MM.1S (cell line): ENCODE results near the gene GP2.

Experiments used
- DNase-seq: peaks from one replicate; pipeline ENCODE4 v3.0.0-alpha.2; 2015
- H2AFZ ChIP-seq: fragments of 300-600 bp; sonication (generic); 2 replicates; pipeline ENCODE4 v1.6.0; 2016; ENCODE audit warnings: antibody characterized with exemption, low read length
- H3F3A ChIP-seq: fragments of 300-600 bp; sonication (generic); 2 replicates; pipeline ENCODE4 v1.6.1; 2016; ENCODE audit warnings: mild to moderate bottlenecking, antibody characterized with exemption, low read length, moderate library complexity, mixed read lengths; ENCODE audit not compliant: insufficient read depth
- H3K27ac ChIP-seq: fragments of 300-600 bp; sonication (generic); 2 replicates; pipeline ENCODE4 v1.5.1; 2016; ENCODE audit warnings: mild to moderate bottlenecking, low read length
- H3K27me3 ChIP-seq: fragments of 300-600 bp; sonication (generic); replicated peaks from 2 replicates; pipeline ENCODE4 v1.6.0; 2016; ENCODE audit warnings: low read length; ENCODE audit not compliant: insufficient read depth
- H3K36me3 ChIP-seq: fragments of 300-600 bp; sonication (generic); replicated peaks from 2 replicates; pipeline ENCODE4 v1.6.1; 2016; ENCODE audit warnings: mild to moderate bottlenecking, low read length, mixed read lengths; ENCODE audit not compliant: insufficient read depth
- H3K4me1 ChIP-seq: fragments of 300-600 bp; sonication (generic); 2 replicates; pipeline ENCODE4 v1.6.1; 2016; ENCODE audit warnings: low read length, mixed read lengths
- H3K4me2 ChIP-seq: fragments of 300-600 bp; sonication (generic); 2 replicates; pipeline ENCODE4 v1.6.0; 2016; ENCODE audit warnings: low read depth, low read length
- H3K4me3 ChIP-seq: fragments of 300-600 bp; sonication (generic); 2 replicates; pipeline ENCODE4 v1.5.1; 2016; ENCODE audit warnings: low read length, mixed read lengths
- H3K79me2 ChIP-seq: fragments of 300-600 bp; sonication (generic); 2 replicates; pipeline ENCODE4 v1.6.1; 2016; ENCODE audit warnings: mixed run types, low read length, mixed read lengths
- H3K9ac ChIP-seq: fragments of 300-600 bp; sonication (generic); 2 replicates; pipeline ENCODE4 v1.6.1; 2016; ENCODE audit warnings: low read length, mixed read lengths
- H3K9me2 ChIP-seq: fragments of 300-600 bp; sonication (generic); replicated peaks from 2 replicates; pipeline ENCODE4 v1.6.1; 2016; ENCODE audit warnings: mild to moderate bottlenecking, low read length, mixed read lengths; ENCODE audit not compliant: insufficient read depth
- H3K9me3 ChIP-seq: fragments of 300-600 bp; sonication (generic); replicated peaks from 2 replicates; pipeline ENCODE4 v1.6.1; 2016; ENCODE audit warnings: mild to moderate bottlenecking, low read length, mixed read lengths; ENCODE audit not compliant: insufficient read depth
- H4K20me1 ChIP-seq: fragments of 300-600 bp; sonication (generic); 2 replicates; pipeline ENCODE4 v1.6.1; 2016; ENCODE audit warnings: mild to moderate bottlenecking, low read length, moderate library complexity, mixed read lengths; ENCODE audit not compliant: insufficient read depth
- CTCF ChIP-seq: fragments of 300-600 bp; sonication (generic); IDR thresholded peaks from 2 replicates; pipeline ENCODE4 v1.5.1; 2016; ENCODE audit warnings: antibody characterized with exemption, low read length, mixed read lengths
- EZH2 ChIP-seq: fragments of 300-600 bp; sonication (generic); optimal IDR thresholded peaks from 2 replicates; pipeline ENCODE3; 2017; ENCODE audit warnings: low read depth, mild to moderate bottlenecking, antibody characterized with exemption, low read length, mixed read lengths
- EZH2phosphoT487 ChIP-seq: fragments of 300-600 bp; sonication (generic); IDR thresholded peaks from 2 replicates; pipeline ENCODE4 v1.6.1; 2018; ENCODE audit warnings: antibody characterized with exemption, low read length

The GP2 gene

GRCh38 chr16:20298452-20298851, 28.9 kb downstream of the GP2 start:
- H3K4me2 ChIP-seq, result no peak overlapping the region
- no peaks in the 10 kb centered on the region for H3K27me3 ChIP-seq
- H3F3A ChIP-seq, result no peaks in the 10 kb centered on the region
- H3K4me3 ChIP-seq, result no peak overlapping the region
- no peak overlapping the region for H3K9ac ChIP-seq
- TF ChIP-seq EZH2phosphoT487, result no peak
- TF ChIP-seq EZH2, result no peak
- TF ChIP-seq CTCF, result no peak
- no peak overlapping the region for H3K27ac ChIP-seq
- no peaks in the 10 kb centered on the region for H3K36me3 ChIP-seq
- no peaks in the 10 kb centered on the region for H3K4me1 ChIP-seq
- H3K9me3 ChIP-seq, result no peaks in the 10 kb centered on the region
- DNase-seq, result no peak
- H2AFZ ChIP-seq, result no peak overlapping the region
- H4K20me1 ChIP-seq, result no peaks in the 10 kb centered on the region
- no peaks in the 10 kb centered on the region for H3K9me2 ChIP-seq
- H3K79me2 ChIP-seq, result no peaks in the 10 kb centered on the region

- Histone ChIP-seq H3K4me2 (no peak overlapping the region), H2AFZ (no peak overlapping the region), H3K27me3 (no peaks in the 10 kb centered on the region)
Measured at GRCh38 chr16:20291208-20292206, 35.8 kb downstream of the GP2 start.

GRCh38 chr16:20289571-20289970, 37.7 kb downstream of the GP2 start:
- no peaks in the 10 kb centered on the region for H3K36me3 ChIP-seq
- H3K9me3 ChIP-seq, result no peaks in the 10 kb centered on the region
- H2AFZ ChIP-seq, result no peak overlapping the region
- no peak for DNase-seq
- H3K4me1 ChIP-seq, result no peaks in the 10 kb centered on the region
- no peak overlapping the region for H3K4me2 ChIP-seq
- H4K20me1 ChIP-seq, result no peaks in the 10 kb centered on the region
- no peak overlapping the region for H3K4me3 ChIP-seq
- no peaks in the 10 kb centered on the region for H3K9me2 ChIP-seq
- TF ChIP-seq EZH2 (no peak), EZH2phosphoT487 (no peak), CTCF (no peak)
- H3F3A ChIP-seq, result no peaks in the 10 kb centered on the region
- H3K79me2 ChIP-seq, result no peaks in the 10 kb centered on the region
- H3K27ac ChIP-seq, result no peak overlapping the region
- H3K27me3 ChIP-seq, result no peaks in the 10 kb centered on the region
- no peak overlapping the region for H3K9ac ChIP-seq

More at GRCh38 chr16:20291208-20292206, 35.8 kb downstream of the GP2 start:
- Histone ChIP-seq H3K79me2 (no peaks in the 10 kb centered on the region), H3K9ac (no peak overlapping the region), H3K9me2 (no peaks in the 10 kb centered on the region), H3K9me3 (no peaks in the 10 kb centered on the region), H3K27ac (no peak overlapping the region), H3K36me3 (no peaks in the 10 kb centered on the region), H3K4me1 (no peaks in the 10 kb centered on the region), H3F3A (no peaks in the 10 kb centered on the region), H3K4me3 (no peak overlapping the region), H4K20me1 (no peaks in the 10 kb centered on the region)
- no peak for DNase-seq
- TF ChIP-seq EZH2 (no peak), CTCF (no peak), EZH2phosphoT487 (no peak)
